ENCODE measurements around the gene ZNF512B.

Gene ZNF512B

GRCh38 chr20:63970714-63971431 is 1.1 kb upstream of the ZNF512B start:
- TF ChIP-seq GLIS2 (tag by site-specific recombination; IDR thresholded peaks at IDR 0.05) = 0 out of 2 replicates have a peak, but pooled peaks have one; percentile 43
- TF ChIP-seq ZNF362 (tag by site-specific recombination; IDR thresholded peaks at IDR 0.05) = 0 out of 2 replicates have a peak, but pooled peaks have one; percentile 57
- TF ChIP-seq GLIS1 (tag by site-specific recombination; IDR thresholded peaks at IDR 0.05) = 0 out of 2 replicates have a peak, but pooled peaks have one; percentile 2
- TF ChIP-seq PRDM1 (tag by site-specific recombination; IDR thresholded peaks at IDR 0.05) = 0 out of 2 replicates have a peak, but pooled peaks have one; percentile 47
- TF ChIP-seq ZNF610 (tag by site-specific recombination; IDR thresholded peaks at IDR 0.05; ENCODE audit: borderline replicate concordance) = no peak
- TF ChIP-seq ZNF366 (tag by site-specific recombination; conservative IDR thresholded peaks at IDR 0.05) = peak; percentile 96
- TF ChIP-seq ZNF664 (tag by site-specific recombination; IDR thresholded peaks at IDR 0.05) = no peak
- ChIA-PET POLR2A (interaction anchor here (0.6 kb wide), 1 partner anchor 106 kb away, joined by 8 read pairs; the partner anchor contains the start of gene TPD52L2), CTCF (interaction anchor here (0.6 to 0.9 kb wide), 2 partner anchors 92 to 196 kb away, joined by 3 read pairs; no protein-coding TSS in a partner anchor)
- no peak overlapping the region for H3K27ac ChIP-seq (ENCODE audit: extremely low read depth, low read depth, low read length)
- H3K9me3 ChIP-seq (ENCODE audit: control insufficient read depth, insufficient read depth, low read depth, low read length) = no peaks in the 10 kb centered on the region
- no peak overlapping the region for H3K4me3 ChIP-seq (ENCODE audit: low read depth, low read length)
- no peaks in the 10 kb centered on the region for H3K4me1 ChIP-seq (ENCODE audit: control insufficient read depth, insufficient read depth, low read length)
- H3K36me3 ChIP-seq (ENCODE audit: control insufficient read depth in 2 of 2, insufficient read depth in 1 of 2, low read length in 2 of 2) = peaks cover 0 to 27% of the 10 kb centered on the region in 2 experiments; a peak in 1 of 3 replicates

GRCh38 chr20:63968928-63969760 is 586 bp downstream of the ZNF512B start:
- ChIA-PET CTCF (no interaction called here), POLR2A (interaction anchor here (1.0 to 2.7 kb wide), 2 partner anchors 12 to 104 kb away, joined by 3 to 12 read pairs; partner anchors contain the start of genes TPD52L2 and UCKL1)
- H3K4me1 ChIP-seq (ENCODE audit: control insufficient read depth, insufficient read depth, low read length) = no peaks in the 10 kb centered on the region
- no peaks in the 10 kb centered on the region for H3K9me3 ChIP-seq (ENCODE audit: control insufficient read depth, insufficient read depth, low read depth, low read length)
- peak overlapping the region; percentile 88; the same call in 1 of the 2 replicates for H3K27ac ChIP-seq (ENCODE audit: extremely low read depth, low read depth, low read length)
- H3K4me3 ChIP-seq (ENCODE audit: low read depth, low read length) = peak overlapping the region; percentile 52
- H3K36me3 ChIP-seq (ENCODE audit: control insufficient read depth in 2 of 2, insufficient read depth in 1 of 2, low read length in 2 of 2) = peaks cover 0 to 33% of the 10 kb centered on the region in 2 experiments; a peak in 1 of 3 replicates
- no peak for TF ChIP-seq ZNF423 (tag by site-specific recombination; IDR thresholded peaks at IDR 0.05)
- TF ChIP-seq KLF8 (tag by site-specific recombination; IDR thresholded peaks at IDR 0.05) = no peak
- TF ChIP-seq ZNF16 (tag by site-specific recombination; IDR thresholded peaks at IDR 0.05; ENCODE audit: low read depth) = no peak
- TF ChIP-seq KLF10 (tag by site-specific recombination; IDR thresholded peaks at IDR 0.05) = no peak
- TF ChIP-seq HIC1 (tag by site-specific recombination; IDR thresholded peaks at IDR 0.05) = no peak
- TF ChIP-seq BCL6B (tag by site-specific recombination; IDR thresholded peaks at IDR 0.05) = no peak
- no peak for TF ChIP-seq KLF1 (tag by site-specific recombination; IDR thresholded peaks at IDR 0.05)
- TF ChIP-seq ZNF626 (tag by site-specific recombination; IDR thresholded peaks at IDR 0.05) = no peak
- TF ChIP-seq BCL11A (tag by site-specific recombination; IDR thresholded peaks at IDR 0.05; ENCODE audit: low read depth) = peak; percentile 94
- TF ChIP-seq GLI2 (tag by site-specific recombination; IDR thresholded peaks at IDR 0.05; ENCODE audit: borderline replicate concordance, low read depth) = no peak
- TF ChIP-seq SETDB1 (IDR thresholded peaks at IDR 0.05; ENCODE audit: insufficient read length, low read length) = no peak
- TF ChIP-seq ZNF280D (tag by site-specific recombination; IDR thresholded peaks at IDR 0.05) = no peak
- no peak for TF ChIP-seq OSR2 (tag by site-specific recombination; IDR thresholded peaks at IDR 0.05)
- TF ChIP-seq ZBTB48 (tag by site-specific recombination; IDR thresholded peaks at IDR 0.05) = no peak
- TF ChIP-seq ZNF174 (tag by site-specific recombination; IDR thresholded peaks at IDR 0.05) = no peak
- no peak for TF ChIP-seq ZNF555 (tag by site-specific recombination; conservative IDR thresholded peaks at IDR 0.05)
- TF ChIP-seq SCRT1 (tag by site-specific recombination; IDR thresholded peaks at IDR 0.05; ENCODE audit: borderline replicate concordance) = no peak

Data from HEK293 (cell line).